ENCODE data around the gene TLR9. TPM values are rescaled to one million over a fixed set of nuclear protein-coding genes. Genes with fewer than 3 reads are reported as not detected.

The TLR9 gene
- total and polyA plus RNA-seq, 3 donors from 2014 or later = 0.08 to 0.25 (median 0.20) TPM

GRCh38 chr3:52245322-52246263 is 20.1 kb upstream of the TLR9 start, which contains the start of gene PPM1M:
TSS of gene PPM1M (plus strand) at chr3:52245759. CDS start at chr3:52245825, 66 bp downstream.
- WGBS, 2 donors = 1 to 3% methylated on average over 25 to 78 of the region's 98 CpGs
- H3K4me1 ChIP-seq = peaks cover 11% of the 10 kb centered on the region
- DNase-seq = no peak
- no peaks in the 10 kb centered on the region for H3K9me3 ChIP-seq
- no peak for TF ChIP-seq CTCF (IDR thresholded peaks at IDR 0.05)
- no peak for TF ChIP-seq POLR2A (IDR thresholded peaks at IDR 0.05)
- intact Hi-C loops (cut with DNase I; ENCODE audit: low total_unique reads) = no loop called here
- H3K36me3 ChIP-seq (ENCODE audit: low read depth, missing control alignments) = no peaks in the 10 kb centered on the region
- no peaks in the 10 kb centered on the region for H3K27me3 ChIP-seq
- H3K27ac ChIP-seq = peak within 1 kb of the TSS; percentile 53 to 79
- peak within 1 kb of the TSS; percentile 60 to 66 for H3K4me3 ChIP-seq

GRCh38 chr3:52243791-52244628 is 18.6 kb upstream of the TLR9 start:
- intact Hi-C loops (cut with DNase I; ENCODE audit: low total_unique reads) = no loop called here

GRCh38 chr3:52242039-52242438 is 16.6 kb upstream of the TLR9 start:
- no peak overlapping the region for H3K4me3 ChIP-seq
- intact Hi-C loops (cut with DNase I; ENCODE audit: low total_unique reads) = no loop called here
- 83 to 85% methylated on average over 1 of the region's 1 CpG for WGBS, 2 donors
- no peaks in the 10 kb centered on the region for H3K9me3 ChIP-seq
- H3K36me3 ChIP-seq (ENCODE audit: low read depth, missing control alignments) = no peaks in the 10 kb centered on the region
- peaks cover 35% of the 10 kb centered on the region for H3K4me1 ChIP-seq
- no peaks in the 10 kb centered on the region for H3K27me3 ChIP-seq
- TF ChIP-seq POLR2A (IDR thresholded peaks at IDR 0.05) (no peak), CTCF (IDR thresholded peaks at IDR 0.05) (no peak)
- no peak overlapping the region for H3K27ac ChIP-seq
- no peak for DNase-seq

More at GRCh38 chr3:52243791-52244628, 18.6 kb upstream of the TLR9 start:
- TF ChIP-seq CTCF (IDR thresholded peaks at IDR 0.05) (no peak), POLR2A (IDR thresholded peaks at IDR 0.05) (no peak)
- DNase-seq = no peak
- 67 to 84% methylated on average over 7 to 9 of the region's 9 CpGs for WGBS, 2 donors
- no peaks in the 10 kb centered on the region for H3K27me3 ChIP-seq
- H3K4me1 ChIP-seq = peaks cover 21% of the 10 kb centered on the region
- no peaks in the 10 kb centered on the region for H3K9me3 ChIP-seq
- H3K4me3 ChIP-seq = no peak overlapping the region
- H3K27ac ChIP-seq = no peak overlapping the region
- H3K36me3 ChIP-seq (ENCODE audit: low read depth, missing control alignments) = no peaks in the 10 kb centered on the region

- Histone ChIP-seq H3K36me3 (ENCODE audit: low read depth, missing control alignments) (no peaks in the 10 kb centered on the region), H3K4me1 (peaks cover 38% of the 10 kb centered on the region), H3K4me3 (no peak overlapping the region), H3K27me3 (no peaks in the 10 kb centered on the region), H3K27ac (no peak overlapping the region), H3K9me3 (no peaks in the 10 kb centered on the region)
- intact Hi-C loops (cut with DNase I; ENCODE audit: low total_unique reads) = no loop called here
- DNase-seq = no peak
- WGBS, 2 donors = 83 to 85% methylated on average over 4 of the region's 4 CpGs
- TF ChIP-seq POLR2A (IDR thresholded peaks at IDR 0.05) (no peak), CTCF (IDR thresholded peaks at IDR 0.05) (no peak)
Observed at GRCh38 chr3:52240886-52241370, 15.5 kb upstream of the TLR9 start.

Data from testis (tissue), 3 donors.